ENCODE measurements around the gene GLT6D1.

GRCh38 chr9:135641745-135642144 is 2.4 kb upstream of the GLT6D1 start:
- TF ChIP-seq CTCF (IDR thresholded peaks at IDR 0.05; ENCODE audit: low read depth, low read length, poor library complexity, severe bottlenecking) (no peak), EZH2phosphoT487 (IDR thresholded peaks at IDR 0.05; ENCODE audit: borderline replicate concordance, low read length) (no peak)

All from DOHH2 (cell line).